Measurements from ENCODE around the gene KCTD19.
"Not testable (repeated sequence)": the region's sequence is repeated elsewhere in the genome, so short reads cannot be mapped to it uniquely, and the experiment has no call there.

The KCTD19 gene

GRCh38 chr16:67326472-67327309, at the start of gene KCTD19, which contains the start of gene LRRC36:
TSS of gene KCTD19 (minus strand) at chr16:67326741. CDS start at chr16:67326707, 34 bp downstream.
TSS of gene LRRC36 (plus strand) at chr16:67326815. CDS start at chr16:67326863, 48 bp downstream.
- peak; percentile 20 for DNase-seq (ENCODE audit: low read depth)

- DNase-seq (ENCODE audit: low read depth), result not testable (repeated sequence)
These were observed 49.5 kb upstream of the KCTD19 start for GRCh38 chr16:67376012-67376411.

- DNase-seq (ENCODE audit: low read depth), result no peak
These were observed 46.1 kb upstream of the KCTD19 start for GRCh38 chr16:67372664-67373063.

GRCh38 chr16:67370661-67371060, 44.1 kb upstream of the KCTD19 start:
- DNase-seq (ENCODE audit: low read depth), result no peak

GRCh38 chr16:67364600-67365235, 38.2 kb upstream of the KCTD19 start:
- DNase-seq (ENCODE audit: low read depth), result no peak

GRCh38 chr16:67361038-67361437, 34.5 kb upstream of the KCTD19 start:
- DNase-seq (ENCODE audit: low read depth), result no peak

GRCh38 chr16:67359540-67360269, 33.2 kb upstream of the KCTD19 start:
- DNase-seq (ENCODE audit: low read depth), result not testable (repeated sequence)

- DNase-seq (ENCODE audit: low read depth), result no peak
These were observed 31.0 kb upstream of the KCTD19 start for GRCh38 chr16:67357561-67357960.

- DNase-seq (ENCODE audit: low read depth), result no peak
These were observed 29.9 kb upstream of the KCTD19 start for GRCh38 chr16:67356396-67356795.

GRCh38 chr16:67352463-67352862, 25.9 kb upstream of the KCTD19 start:
- not testable (repeated sequence) for DNase-seq (ENCODE audit: low read depth)

- DNase-seq (ENCODE audit: low read depth), result no peak
These were observed 23.8 kb upstream of the KCTD19 start for GRCh38 chr16:67350324-67350723.

- DNase-seq (ENCODE audit: low read depth), result no peak
These were observed 22.6 kb upstream of the KCTD19 start for GRCh38 chr16:67349172-67349571.

GRCh38 chr16:67346341-67346740, 19.8 kb upstream of the KCTD19 start:
- DNase-seq (ENCODE audit: low read depth), result no peak

GRCh38 chr16:67345401-67345800, 18.9 kb upstream of the KCTD19 start:
- DNase-seq (ENCODE audit: low read depth), result no peak

GRCh38 chr16:67342616-67343015, 16.1 kb upstream of the KCTD19 start:
- DNase-seq (ENCODE audit: low read depth), result no peak

- DNase-seq (ENCODE audit: low read depth), result no peak
These were observed 14.7 kb upstream of the KCTD19 start for GRCh38 chr16:67341250-67341649.

- no peak for DNase-seq (ENCODE audit: low read depth)
These were observed 12.9 kb upstream of the KCTD19 start for GRCh38 chr16:67339453-67339852.

- DNase-seq (ENCODE audit: low read depth), result no peak
These were observed 10.1 kb upstream of the KCTD19 start for GRCh38 chr16:67336648-67337047.

- no peak for DNase-seq (ENCODE audit: low read depth)
These were observed 9.6 kb upstream of the KCTD19 start for GRCh38 chr16:67336116-67336515.

- no peak for DNase-seq (ENCODE audit: low read depth)
These were observed 6.8 kb upstream of the KCTD19 start for GRCh38 chr16:67333315-67333714.

- DNase-seq (ENCODE audit: low read depth), result no peak
These were observed 3.4 kb upstream of the KCTD19 start for GRCh38 chr16:67329901-67330300.

GRCh38 chr16:67327743-67328142, 1.2 kb upstream of the KCTD19 start:
- DNase-seq (ENCODE audit: low read depth), result no peak

GRCh38 chr16:67326115-67326471, 448 bp downstream of the KCTD19 start:
- DNase-seq (ENCODE audit: low read depth), result no peak

Measured in stimulated activated CD4-positive, alpha-beta T cell treated with anti-CD3 and anti-CD28 coated beads, Interleukin-2, amount 100 ng/mL, for 4 hours (primary cell).